ENCODE measurements around the gene NDUFAF8. TPM values are rescaled to one million over a fixed set of nuclear protein-coding genes. Genes with fewer than 3 reads are reported as not detected.

Gene NDUFAF8
- total RNA-seq, 1 donor from 2014 or later = 58.1 TPM

- intact Hi-C loops (cut with micrococcal nuclease) = no loop called here
- Mint-ChIP-seq H3K27me3 (ENCODE audit: low read depth) (no peaks in the 10 kb centered on the region), H3K4me3 (ENCODE audit: low read depth) (no peak overlapping the region), H3K4me1 (ENCODE audit: low read depth) (no peaks in the 10 kb centered on the region), H3K27ac (no peak overlapping the region), H3K36me3 (ENCODE audit: low read depth) (no peaks in the 10 kb centered on the region), H3K9me3 (no peaks in the 10 kb centered on the region)
- no peak for DNase-seq (ENCODE audit: low spot score)
Measured at GRCh38 chr17:81207610-81208581, 31.2 kb upstream of the NDUFAF8 start.

GRCh38 chr17:81208651-81209050, 30.5 kb upstream of the NDUFAF8 start:
- H3K27ac Mint-ChIP-seq = no peak overlapping the region
- H3K27me3 Mint-ChIP-seq (ENCODE audit: low read depth) = no peaks in the 10 kb centered on the region
- H3K36me3 Mint-ChIP-seq (ENCODE audit: low read depth) = no peaks in the 10 kb centered on the region
- no peaks in the 10 kb centered on the region for H3K9me3 Mint-ChIP-seq
- no peak for DNase-seq (ENCODE audit: low spot score)
- intact Hi-C loops (cut with micrococcal nuclease) = no loop called here
- no peak overlapping the region for H3K4me3 Mint-ChIP-seq (ENCODE audit: low read depth)
- H3K4me1 Mint-ChIP-seq (ENCODE audit: low read depth) = no peaks in the 10 kb centered on the region

GRCh38 chr17:81209141-81209540, 30.0 kb upstream of the NDUFAF8 start:
- H3K4me1 Mint-ChIP-seq (ENCODE audit: low read depth) = no peaks in the 10 kb centered on the region

DNA sequence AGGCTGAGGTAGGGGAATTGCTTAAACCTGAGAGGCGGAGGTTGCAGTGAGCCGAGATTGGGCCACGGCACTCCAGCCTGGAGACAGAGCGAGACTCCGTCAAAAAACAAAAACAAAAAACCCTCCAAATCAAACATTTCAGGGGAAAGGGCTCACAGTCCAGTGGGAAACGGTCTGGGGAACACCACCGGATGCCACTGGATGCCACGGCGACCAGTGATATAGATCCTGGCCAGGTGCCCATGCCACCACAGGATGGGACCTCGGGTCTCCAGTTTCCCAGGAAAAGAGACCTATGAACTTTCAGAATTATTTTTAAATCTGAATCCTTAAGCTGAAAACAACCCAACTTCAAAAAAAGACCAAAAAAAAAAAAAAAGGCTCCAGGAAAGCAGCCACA, 28.7 kb upstream of the NDUFAF8 start:
- Mint-ChIP-seq H3K9me3 (no peaks in the 10 kb centered on the region), H3K4me1 (ENCODE audit: low read depth) (no peaks in the 10 kb centered on the region), H3K36me3 (ENCODE audit: low read depth) (no peaks in the 10 kb centered on the region), H3K4me3 (ENCODE audit: low read depth) (no peak overlapping the region), H3K27ac (no peak overlapping the region), H3K27me3 (ENCODE audit: low read depth) (no peaks in the 10 kb centered on the region)
- intact Hi-C loops (cut with micrococcal nuclease) = no loop called here
- no peak for DNase-seq (ENCODE audit: low spot score)

More at GRCh38 chr17:81209141-81209540, 30.0 kb upstream of the NDUFAF8 start:
- H3K36me3 Mint-ChIP-seq (ENCODE audit: low read depth) = no peaks in the 10 kb centered on the region
- no peak overlapping the region for H3K27ac Mint-ChIP-seq
- H3K9me3 Mint-ChIP-seq = no peaks in the 10 kb centered on the region
- DNase-seq (ENCODE audit: low spot score) = no peak
- intact Hi-C loops (cut with micrococcal nuclease) = no loop called here
- H3K27me3 Mint-ChIP-seq (ENCODE audit: low read depth) = no peaks in the 10 kb centered on the region
- no peak overlapping the region for H3K4me3 Mint-ChIP-seq (ENCODE audit: low read depth)

DNA sequence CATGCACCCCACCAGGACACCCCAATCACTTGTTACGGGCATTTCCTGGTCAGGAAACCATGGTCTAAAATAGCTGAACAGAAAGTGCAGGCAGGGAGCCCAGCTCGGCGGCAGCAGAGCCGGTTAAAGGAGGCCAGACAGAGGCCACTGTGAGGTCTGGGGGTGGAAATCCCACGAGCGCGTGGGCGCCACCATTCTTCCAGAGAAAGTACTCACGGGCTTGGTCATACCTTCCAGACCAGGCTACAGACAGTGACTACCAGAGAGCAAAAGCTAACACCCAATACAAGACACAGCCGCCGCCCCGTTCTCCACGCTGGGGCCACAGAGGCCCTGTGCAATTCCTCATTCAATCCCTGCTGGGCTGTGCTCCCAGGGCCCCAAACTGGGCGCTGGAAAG, 28.2 kb upstream of the NDUFAF8 start:
- Mint-ChIP-seq H3K9me3 (no peaks in the 10 kb centered on the region), H3K27me3 (ENCODE audit: low read depth) (no peaks in the 10 kb centered on the region), H3K4me3 (ENCODE audit: low read depth) (no peak overlapping the region), H3K27ac (no peak overlapping the region), H3K4me1 (ENCODE audit: low read depth) (no peaks in the 10 kb centered on the region), H3K36me3 (ENCODE audit: low read depth) (no peaks in the 10 kb centered on the region)
- intact Hi-C loops (cut with micrococcal nuclease) = no loop called here
- no peak for DNase-seq (ENCODE audit: low spot score)

- Mint-ChIP-seq H3K36me3 (ENCODE audit: low read depth) (no peaks in the 10 kb centered on the region), H3K4me3 (ENCODE audit: low read depth) (no peak overlapping the region), H3K27ac (no peak overlapping the region), H3K9me3 (no peaks in the 10 kb centered on the region), H3K4me1 (ENCODE audit: low read depth) (no peaks in the 10 kb centered on the region), H3K27me3 (ENCODE audit: low read depth) (no peaks in the 10 kb centered on the region)
- intact Hi-C loops (cut with micrococcal nuclease) = no loop called here
- no peak for DNase-seq (ENCODE audit: low spot score)
Measured at GRCh38 chr17:81212365-81212764, 26.8 kb upstream of the NDUFAF8 start.

- no peaks in the 10 kb centered on the region for H3K27me3 Mint-ChIP-seq (ENCODE audit: low read depth)
- H3K4me1 Mint-ChIP-seq (ENCODE audit: low read depth) = no peaks in the 10 kb centered on the region
- no peaks in the 10 kb centered on the region for H3K9me3 Mint-ChIP-seq
- intact Hi-C loops (cut with micrococcal nuclease) = no loop called here
- DNase-seq (ENCODE audit: low spot score) = no peak
- H3K27ac Mint-ChIP-seq = no peak overlapping the region
- H3K4me3 Mint-ChIP-seq (ENCODE audit: low read depth) = no peak overlapping the region
- H3K36me3 Mint-ChIP-seq (ENCODE audit: low read depth) = no peaks in the 10 kb centered on the region
Measured at GRCh38 chr17:81213978-81214377, 25.1 kb upstream of the NDUFAF8 start.

GRCh38 chr17:81217491-81217890, 21.6 kb upstream of the NDUFAF8 start:
- Mint-ChIP-seq H3K4me1 (ENCODE audit: low read depth) (peaks cover 4% of the 10 kb centered on the region), H3K27me3 (ENCODE audit: low read depth) (no peaks in the 10 kb centered on the region), H3K27ac (no peak overlapping the region), H3K36me3 (ENCODE audit: low read depth) (no peaks in the 10 kb centered on the region), H3K4me3 (ENCODE audit: low read depth) (no peak overlapping the region), H3K9me3 (no peaks in the 10 kb centered on the region)
- no peak for DNase-seq (ENCODE audit: low spot score)
- intact Hi-C loops (cut with micrococcal nuclease) = no loop called here

DNA sequence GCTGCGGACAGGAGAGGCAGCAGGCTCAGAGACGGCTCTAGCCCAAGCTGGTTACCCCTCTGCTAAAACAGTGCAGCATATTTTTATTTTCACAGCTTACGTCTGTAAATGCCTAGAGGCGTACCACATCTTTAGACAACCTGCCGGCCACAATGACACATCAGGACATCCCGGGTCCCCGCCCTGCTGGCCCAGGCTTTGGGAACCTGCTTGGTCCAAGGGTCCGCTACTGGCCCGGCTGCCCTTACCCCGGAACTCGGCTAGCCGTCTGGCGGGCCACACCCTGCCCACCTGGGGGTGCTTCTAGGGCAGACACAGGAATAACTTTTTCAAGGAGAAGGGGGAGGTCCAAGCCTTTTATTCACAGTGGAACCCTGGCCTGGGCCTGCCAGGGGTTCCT, 20.7 kb upstream of the NDUFAF8 start:
- no peak for DNase-seq (ENCODE audit: low spot score)
- Mint-ChIP-seq H3K36me3 (ENCODE audit: low read depth) (no peaks in the 10 kb centered on the region), H3K9me3 (no peaks in the 10 kb centered on the region), H3K4me1 (ENCODE audit: low read depth) (peaks cover 6% of the 10 kb centered on the region), H3K4me3 (ENCODE audit: low read depth) (no peak overlapping the region), H3K27ac (no peak overlapping the region), H3K27me3 (ENCODE audit: low read depth) (no peaks in the 10 kb centered on the region)
- intact Hi-C loops (cut with micrococcal nuclease) = no loop called here

- peaks cover 11% of the 10 kb centered on the region for H3K4me1 Mint-ChIP-seq (ENCODE audit: low read depth)
- no peak overlapping the region for H3K4me3 Mint-ChIP-seq (ENCODE audit: low read depth)
- H3K27ac Mint-ChIP-seq = no peak overlapping the region
- no peaks in the 10 kb centered on the region for H3K9me3 Mint-ChIP-seq
- intact Hi-C loops (cut with micrococcal nuclease) = no loop called here
- DNase-seq (ENCODE audit: low spot score) = no peak
- no peaks in the 10 kb centered on the region for H3K36me3 Mint-ChIP-seq (ENCODE audit: low read depth)
- no peaks in the 10 kb centered on the region for H3K27me3 Mint-ChIP-seq (ENCODE audit: low read depth)
Measured at GRCh38 chr17:81218991-81219390, 20.1 kb upstream of the NDUFAF8 start.

DNA sequence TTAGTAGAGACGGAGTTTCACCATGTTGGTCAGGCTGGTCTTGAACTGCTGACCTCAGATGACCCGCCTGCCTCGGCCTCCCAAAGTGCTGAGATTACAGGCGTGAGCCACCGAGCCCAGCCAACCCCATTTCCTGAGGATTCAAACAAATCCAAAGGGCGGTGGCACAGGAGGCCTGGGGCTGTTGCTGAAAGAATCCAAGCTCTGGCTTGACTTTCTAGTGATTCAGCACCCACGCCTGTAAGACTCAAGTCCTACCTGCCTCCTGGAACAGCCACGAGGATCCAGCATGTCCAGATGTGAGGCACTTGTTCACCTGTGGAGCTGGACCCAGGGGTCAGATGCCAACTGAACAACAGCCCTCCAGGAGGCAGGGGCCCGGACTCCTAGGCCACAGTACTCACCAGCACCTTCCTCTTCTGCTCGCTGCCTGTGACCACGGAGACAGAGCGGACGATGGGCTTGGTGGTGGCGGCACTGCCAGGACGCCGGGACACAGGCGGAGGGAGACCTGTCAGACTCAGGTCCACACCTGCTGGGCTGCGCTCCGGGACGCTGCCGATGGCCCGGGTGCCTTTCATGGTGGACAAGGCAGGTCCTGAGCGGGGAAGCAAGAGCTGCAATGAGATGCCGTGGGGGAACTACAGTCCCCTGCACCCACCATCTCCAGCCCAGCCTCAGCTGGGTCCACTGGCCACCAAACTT, 19.5 kb upstream of the NDUFAF8 start:
- no peak for DNase-seq (ENCODE audit: low spot score)
- Mint-ChIP-seq H3K4me1 (ENCODE audit: low read depth) (peaks cover 11% of the 10 kb centered on the region), H3K27ac (no peak overlapping the region), H3K4me3 (ENCODE audit: low read depth) (no peak overlapping the region), H3K9me3 (no peaks in the 10 kb centered on the region), H3K27me3 (ENCODE audit: low read depth) (no peaks in the 10 kb centered on the region), H3K36me3 (ENCODE audit: low read depth) (no peaks in the 10 kb centered on the region)
- intact Hi-C loops (cut with micrococcal nuclease) = loop anchor here (10.0 kb wide), 1 partner anchor 185 kb away; the partner anchor contains the start of gene BAIAP2

GRCh38 chr17:81221371-81221841, 17.7 kb upstream of the NDUFAF8 start:
- intact Hi-C loops (cut with micrococcal nuclease) = loop anchor here (10.0 kb wide), 1 partner anchor 187 kb away; the partner anchor contains the start of gene BAIAP2
- H3K36me3 Mint-ChIP-seq (ENCODE audit: low read depth) = no peaks in the 10 kb centered on the region
- peak overlapping the region; percentile 71 for H3K4me3 Mint-ChIP-seq (ENCODE audit: low read depth)
- peaks cover 11% of the 10 kb centered on the region for H3K4me1 Mint-ChIP-seq (ENCODE audit: low read depth)
- H3K27me3 Mint-ChIP-seq (ENCODE audit: low read depth) = no peaks in the 10 kb centered on the region
- no peaks in the 10 kb centered on the region for H3K9me3 Mint-ChIP-seq
- no peak for DNase-seq (ENCODE audit: low spot score)
- no peak overlapping the region for H3K27ac Mint-ChIP-seq

All from activated T-helper 2 cell treated with anti-CD3 and anti-CD28 coated beads, Interferon-gamma antibody, Interleukin-2, Interleukin-4, amounts not matched to agents 10 μg/mL and 5 μg/mL and 100 μg/mL, durations not matched to agents 14 hours and 24 hours and 36 hours (primary cell).